Upper lobe of left lung (tissue), 6 donors: ENCODE results near the gene NSD1. TPM values are rescaled to one million over a fixed set of nuclear protein-coding genes. Genes with fewer than 3 reads are reported as not detected.

Experiments
- ATAC-seq, 2 donors: fragments of 200-7000 bp; cut with Tn5 transposase; one replicate each; pipeline ENCODE4 v1.9.1; 2022; ENCODE audit warnings: mild to moderate bottlenecking in 2 of 2, moderate library complexity in 2 of 2; ENCODE audit not compliant: low FRiP score in 2 of 2
- DNase-seq, 2 donors: peaks; one replicate each; pipeline ENCODE4 v3.0.0-alpha.2; 2019 to 2020
- H3K27ac ChIP-seq, 4 donors: fragments of 200-600 bp; sonication (generic); one replicate each; pipeline ENCODE4 v1.5.1; 2016 to 2019
- H3K27me3 ChIP-seq, 4 donors: fragments of 200-600 bp; sonication (generic); one replicate each; pipeline ENCODE4 v1.5.1; 2017 to 2019
- H3K36me3 ChIP-seq, 4 donors: fragments of 200-600 bp; sonication (generic); one replicate each; pipeline ENCODE4 v1.5.1; 2016 to 2019
- H3K4me1 ChIP-seq, 4 donors: fragments of 200-600 bp; sonication (generic); one replicate each; pipeline ENCODE4 v1.5.1; 2018 to 2019
- H3K4me3 ChIP-seq, 4 donors: fragments of 200-600 bp; sonication (generic); one replicate each; pipeline ENCODE4 v1.5.1; 2017 to 2019; ENCODE audit warnings: mild to moderate bottlenecking in 2 of 4, moderate library complexity in 1 of 4
- H3K9me3 ChIP-seq, 4 donors: fragments of 200-600 bp; sonication (generic); one replicate each; pipeline ENCODE4 v1.5.1; 2018 to 2019
- EP300 ChIP-seq, 4 donors: sonication (generic); formaldehyde crosslinking; IDR thresholded peaks; one replicate each; pipeline ENCODE4 v1.5.1; 2017; ENCODE audit warnings: antibody characterized with exemption in 4 of 4, control low read depth in 2 of 4
- POLR2A ChIP-seq, 4 donors: fragments of 450-650 bp; IDR thresholded peaks; one replicate each; pipeline ENCODE4 v1.5.1; 2016 to 2017; ENCODE audit warnings: antibody characterized with exemption in 4 of 4, mild to moderate bottlenecking in 2 of 4
- POLR2AphosphoS5 ChIP-seq, 2 donors: sonication (generic); formaldehyde crosslinking; IDR thresholded peaks; one replicate each; pipeline ENCODE4 v1.5.1; 2017; ENCODE audit warnings: antibody characterized with exemption in 2 of 2
- WGBS, 2 donors: methylation state at CpG; one replicate each; pipeline ENCODE4 v1.1.5; 2017 to 2018; 5-methylcytosine and 5-hydroxymethylcytosine counted together
- total RNA-seq, 6 donors: library from RNA; depleted of rRNA in 4 of 6; stranded (reverse); fragments of >200 nt in 4 of 6; gene quantifications; one replicate each; pipeline versions ENCODE4 v1.1.0 to v1.2.1, GENCODE V29; 2016 to 2021
- TF ChIP-seq, protein P1 (sequence below), 6 experiments: fragments of 450-650 bp in 4 of 6; fragments of 200-600 bp in 2 of 6; sonication (generic) in 2 of 6; IDR thresholded peaks; one replicate each; pipeline ENCODE4 v1.5.1; 2016 to 2019; ENCODE audit warnings: antibody characterized with exemption in 6 of 6
- donor health status: DM: no; HTN: no; CAD: no; lungs with moderate emphysema.
- donor health status: DM: no; HTN: yes; CAD: no; lungs with severe emphysema.

NSD1 gene
- total RNA-seq, 6 donors from 2014 or later: 33.0 to 69.1 (median 55.7) TPM

DNA sequence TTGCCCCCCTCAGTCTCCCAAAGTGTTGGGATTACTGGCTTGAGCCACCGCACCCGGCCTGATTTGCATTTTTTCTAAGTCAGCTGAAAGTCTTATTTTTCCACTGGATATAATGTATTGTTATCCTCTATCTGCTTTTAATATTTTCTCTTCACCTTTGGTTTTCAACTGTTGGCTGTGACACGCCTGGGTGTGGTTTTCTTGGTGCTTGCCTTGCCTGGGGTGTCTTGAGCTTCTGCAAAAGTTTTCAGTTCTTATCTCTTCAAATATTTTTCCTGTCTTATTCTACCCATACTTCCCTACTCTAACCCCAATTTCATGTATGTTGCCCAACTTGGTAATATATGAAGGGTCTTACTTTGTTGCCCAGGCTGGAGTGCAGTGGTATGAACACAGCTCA, 182.4 kb downstream of the NSD1 start:
- no peaks in the 10 kb centered on the region for H3K27me3 ChIP-seq
- DNase-seq (no peak), ATAC-seq (no peak)
- H3K36me3 ChIP-seq: peaks cover 0 to 11% (median 0%) of the 10 kb centered on the region in 4 donors
- peaks cover 19 to 25% (median 21%) of the 10 kb centered on the region in 4 donors for H3K4me1 ChIP-seq
- no peaks in the 10 kb centered on the region for H3K9me3 ChIP-seq
- H3K4me3 ChIP-seq: no peak overlapping the region
- TF ChIP-seq EP300 (IDR thresholded peaks at IDR 0.05): no peak
- TF ChIP-seq, protein P1, sequence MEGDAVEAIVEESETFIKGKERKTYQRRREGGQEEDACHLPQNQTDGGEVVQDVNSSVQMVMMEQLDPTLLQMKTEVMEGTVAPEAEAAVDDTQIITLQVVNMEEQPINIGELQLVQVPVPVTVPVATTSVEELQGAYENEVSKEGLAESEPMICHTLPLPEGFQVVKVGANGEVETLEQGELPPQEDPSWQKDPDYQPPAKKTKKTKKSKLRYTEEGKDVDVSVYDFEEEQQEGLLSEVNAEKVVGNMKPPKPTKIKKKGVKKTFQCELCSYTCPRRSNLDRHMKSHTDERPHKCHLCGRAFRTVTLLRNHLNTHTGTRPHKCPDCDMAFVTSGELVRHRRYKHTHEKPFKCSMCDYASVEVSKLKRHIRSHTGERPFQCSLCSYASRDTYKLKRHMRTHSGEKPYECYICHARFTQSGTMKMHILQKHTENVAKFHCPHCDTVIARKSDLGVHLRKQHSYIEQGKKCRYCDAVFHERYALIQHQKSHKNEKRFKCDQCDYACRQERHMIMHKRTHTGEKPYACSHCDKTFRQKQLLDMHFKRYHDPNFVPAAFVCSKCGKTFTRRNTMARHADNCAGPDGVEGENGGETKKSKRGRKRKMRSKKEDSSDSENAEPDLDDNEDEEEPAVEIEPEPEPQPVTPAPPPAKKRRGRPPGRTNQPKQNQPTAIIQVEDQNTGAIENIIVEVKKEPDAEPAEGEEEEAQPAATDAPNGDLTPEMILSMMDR (IDR thresholded peaks at IDR 0.05): no peak
- TF ChIP-seq POLR2AphosphoS5 (IDR thresholded peaks at IDR 0.05): no peak
- no peak for TF ChIP-seq POLR2A (IDR thresholded peaks at IDR 0.05)
- 88 to 96% methylated on average over 3 of the region's 3 CpGs for WGBS, 2 donors
- H3K27ac ChIP-seq: no peak overlapping the region

DNA sequence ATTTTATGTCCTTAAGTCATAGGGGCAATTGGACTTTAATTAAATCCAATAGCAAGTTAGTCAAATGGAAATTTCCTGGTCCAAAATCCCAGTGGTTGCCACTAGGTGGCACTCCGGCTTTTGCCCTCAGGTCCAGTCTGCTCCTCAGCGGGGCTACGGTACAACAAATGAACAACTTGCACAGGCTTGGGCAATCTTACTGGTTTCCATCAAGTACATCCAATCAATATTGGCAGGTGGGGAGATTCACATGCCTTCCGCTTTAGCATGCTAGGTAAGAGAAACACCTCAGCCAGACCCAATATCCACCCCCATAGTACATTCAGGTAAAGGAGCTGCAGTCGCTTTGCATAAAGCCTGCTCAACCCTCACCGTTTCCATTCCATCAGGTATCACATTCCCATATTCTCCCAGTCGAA, 184.4 kb downstream of the NSD1 start:
- no peak for TF ChIP-seq POLR2A (IDR thresholded peaks at IDR 0.05)
- TF ChIP-seq, protein P1 (IDR thresholded peaks at IDR 0.05): peak; percentile 71 to 87 (median 84)
- TF ChIP-seq POLR2AphosphoS5 (IDR thresholded peaks at IDR 0.05): no peak
- TF ChIP-seq EP300 (IDR thresholded peaks at IDR 0.05): no peak
- no peak overlapping the region for H3K4me3 ChIP-seq
- ATAC-seq (peak in 1 of 2 donors; percentile 81), DNase-seq (peak in 1 of 2 donors; percentile 83)
- no peak overlapping the region for H3K27ac ChIP-seq
- no peaks in the 10 kb centered on the region for H3K27me3 ChIP-seq
- H3K4me1 ChIP-seq: peaks cover 0 to 5% (median 1%) of the 10 kb centered on the region in 4 donors
- H3K9me3 ChIP-seq: no peaks in the 10 kb centered on the region
- WGBS, 2 donors: 36 to 43% methylated on average over 7 of the region's 7 CpGs
- peaks cover 0 to 11% (median 0%) of the 10 kb centered on the region in 4 donors for H3K36me3 ChIP-seq

DNA sequence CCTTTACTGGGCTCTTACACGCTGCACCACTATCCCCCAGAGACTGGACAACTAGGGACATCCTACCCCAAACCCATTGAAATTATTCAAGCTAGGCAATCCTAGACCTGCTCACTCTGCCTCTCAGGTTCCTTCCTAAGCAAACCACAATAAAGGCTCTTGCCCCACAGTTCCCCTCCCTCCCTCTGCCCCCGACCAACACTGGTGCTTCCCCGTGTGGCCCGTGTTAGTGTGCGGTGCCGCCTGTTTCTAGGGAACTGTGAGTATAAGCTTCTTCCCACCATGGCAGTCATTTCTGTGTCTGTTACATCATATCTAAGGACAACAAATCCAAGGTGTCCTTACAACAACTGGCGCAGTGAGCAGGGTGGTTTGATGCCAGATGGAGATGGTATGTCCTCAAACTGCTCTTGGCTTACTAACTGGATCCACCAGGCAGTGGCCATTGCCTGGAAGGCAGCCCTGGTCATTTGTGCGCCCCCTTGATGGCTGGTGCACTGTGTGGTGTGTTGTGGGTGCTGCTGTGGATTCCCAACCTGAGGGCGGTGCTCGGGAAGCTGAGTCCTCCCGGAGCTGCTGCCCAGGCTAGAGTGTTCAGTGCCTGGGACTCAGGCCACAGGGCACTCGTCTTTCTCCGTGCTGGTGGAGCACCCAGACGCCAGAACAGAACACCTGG, 186.5 kb downstream of the NSD1 start:
- peaks cover 0 to 11% (median 0%) of the 10 kb centered on the region in 4 donors for H3K36me3 ChIP-seq
- peaks cover 0 to 4% (median 0%) of the 10 kb centered on the region in 4 donors for H3K4me1 ChIP-seq
- TF ChIP-seq POLR2A (IDR thresholded peaks at IDR 0.05) (no peak), POLR2AphosphoS5 (IDR thresholded peaks at IDR 0.05) (no peak), EP300 (IDR thresholded peaks at IDR 0.05) (no peak)
- TF ChIP-seq, protein P1 (IDR thresholded peaks at IDR 0.05): no peak
- ATAC-seq: peak in 1 of 2 donors; percentile 27
- H3K27ac ChIP-seq: no peak overlapping the region
- no peaks in the 10 kb centered on the region for H3K9me3 ChIP-seq
- H3K27me3 ChIP-seq: no peaks in the 10 kb centered on the region
- no peak overlapping the region for H3K4me3 ChIP-seq
- no peak for DNase-seq
- WGBS, 2 donors: 83 to 94% methylated on average over 6 to 14 of the region's 14 CpGs

DNA sequence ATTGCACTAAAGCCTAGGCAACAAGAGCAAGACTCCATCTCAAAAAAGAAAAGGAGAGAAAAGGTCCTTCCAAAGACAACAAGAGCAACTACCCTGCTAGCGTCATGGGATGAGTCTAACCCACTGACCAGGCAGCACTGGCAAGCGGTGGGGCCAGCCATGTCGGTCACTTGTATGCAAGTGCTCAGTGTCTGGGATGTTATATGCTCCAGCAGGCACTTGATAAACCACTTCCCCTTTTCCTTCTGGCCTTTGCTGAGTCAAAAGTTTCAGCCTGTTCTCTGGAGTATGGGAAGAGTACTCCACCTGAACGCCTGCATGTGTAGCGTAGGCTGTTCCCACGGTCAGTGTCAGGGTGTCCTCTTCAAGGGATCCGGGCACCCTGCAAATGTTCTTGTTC, 187.3 kb downstream of the NSD1 start:
- no peak overlapping the region for H3K27ac ChIP-seq
- DNase-seq (peak in 1 of 2 donors; percentile 50), ATAC-seq (peak; percentile 50 to 55)
- peaks cover 0 to 4% (median 0%) of the 10 kb centered on the region in 4 donors for H3K4me1 ChIP-seq
- no peaks in the 10 kb centered on the region for H3K27me3 ChIP-seq
- H3K9me3 ChIP-seq: no peaks in the 10 kb centered on the region
- H3K4me3 ChIP-seq: no peak overlapping the region
- WGBS, 2 donors: 82 to 86% methylated on average over 7 of the region's 7 CpGs
- no peak for TF ChIP-seq POLR2AphosphoS5 (IDR thresholded peaks at IDR 0.05)
- no peak for TF ChIP-seq POLR2A (IDR thresholded peaks at IDR 0.05)
- TF ChIP-seq EP300 (IDR thresholded peaks at IDR 0.05): no peak
- TF ChIP-seq, protein P1 (IDR thresholded peaks at IDR 0.05): no peak
- peaks cover 0 to 11% (median 0%) of the 10 kb centered on the region in 4 donors for H3K36me3 ChIP-seq
